Liver (tissue), 9 donors: ENCODE data around the gene RPTOR. TPM values are rescaled to one million over a fixed set of nuclear protein-coding genes. Genes with fewer than 3 reads are reported as not detected.

ENCODE experiments used
- DNase-seq: peaks from one replicate; pipeline ENCODE4 v3.0.0-alpha.2; 2017; ENCODE audit warnings: low spot score
- H3K27ac ChIP-seq, 2 donors: one replicate each; pipeline ENCODE4 v1.7.0; 2013; ENCODE audit warnings: inconsistent platforms in 2 of 2, low read length in 2 of 2, control low read depth in 1 of 2, low read depth in 1 of 2, mild to moderate bottlenecking in 1 of 2
- H3K27me3 ChIP-seq, 4 donors: one replicate each; pipeline versions ENCODE4 v1.6.1 to v1.7.0; 2013; ENCODE audit warnings: low read length in 3 of 4, inconsistent platforms in 1 of 4, mild to moderate bottlenecking in 1 of 4, moderate library complexity in 1 of 4; ENCODE audit not compliant: control insufficient read depth in 4 of 4, insufficient read depth in 4 of 4
- H3K36me3 ChIP-seq, 4 donors: one replicate each; pipeline versions ENCODE4 v1.6.1 to v1.7.0; 2013; ENCODE audit warnings: low read length in 3 of 4, mild to moderate bottlenecking in 3 of 4, low read depth in 1 of 4, moderate library complexity in 1 of 4; ENCODE audit not compliant: control insufficient read depth in 4 of 4, insufficient read depth in 3 of 4
- H3K4me1 ChIP-seq, 4 donors: one replicate each; pipeline versions ENCODE4 v1.6.1 to v1.7.0; 2013; ENCODE audit warnings: low read length in 3 of 4, mild to moderate bottlenecking in 3 of 4, moderate library complexity in 1 of 4; ENCODE audit not compliant: control insufficient read depth in 4 of 4, insufficient read depth in 4 of 4
- H3K4me3 ChIP-seq, 3 donors: one replicate each; pipeline versions ENCODE4 v1.6.1 to v1.7.0; 2013; ENCODE audit warnings: low read length in 3 of 3, control low read depth in 1 of 3, low read depth in 1 of 3, mild to moderate bottlenecking in 1 of 3
- H3K9ac ChIP-seq, 2 donors: one replicate each; pipeline ENCODE4 v1.7.0; 2013; ENCODE audit warnings: low read length in 2 of 2, mild to moderate bottlenecking in 2 of 2, moderate library complexity in 2 of 2, control low read depth in 1 of 2, low read depth in 1 of 2
- H3K9me3 ChIP-seq, 4 donors: one replicate each; pipeline versions ENCODE4 v1.6.1 to v1.7.0; 2013; ENCODE audit warnings: low read length in 3 of 4; ENCODE audit not compliant: control insufficient read depth in 4 of 4
- ATF3 ChIP-seq: IDR thresholded peaks from 2 replicates; pipeline ENCODE4 v1.6.1; 2016; ENCODE audit warnings: antibody characterized with exemption
- CTCF ChIP-seq: fragments of 150-350 bp; IDR thresholded peaks from 2 replicates; pipeline ENCODE4 v1.5.1; 2017; ENCODE audit warnings: improper control_type of control experiment, low read depth, low read length; ENCODE audit not compliant: missing input control
- EGR1 ChIP-seq, 2 donors: IDR thresholded peaks; 2 replicates each; pipeline ENCODE4 v1.6.1; 2016 to 2018; ENCODE audit warnings: antibody characterized with exemption in 2 of 2, low read depth in 2 of 2
- FOXA1 ChIP-seq: IDR thresholded peaks from 2 replicates; pipeline ENCODE4 v1.6.1; 2016; ENCODE audit warnings: antibody characterized with exemption
- FOXA2 ChIP-seq: IDR thresholded peaks from 2 replicates; pipeline ENCODE4 v1.6.1; 2016; ENCODE audit warnings: antibody characterized with exemption
- GABPA ChIP-seq, 2 donors: IDR thresholded peaks in 1 of 2; conservative IDR thresholded peaks in 1 of 2; 2 replicates each; pipeline ENCODE4 v1.6.1; 2016; ENCODE audit warnings: antibody characterized with exemption in 2 of 2, mild to moderate bottlenecking in 1 of 2, moderate library complexity in 1 of 2
- HNF4A ChIP-seq, 2 donors: conservative IDR thresholded peaks; 2 replicates each; pipeline ENCODE4 v1.6.1; 2016; ENCODE audit warnings: antibody characterized with exemption in 2 of 2, mild to moderate bottlenecking in 2 of 2
- NR2F2 ChIP-seq: IDR thresholded peaks from 2 replicates; pipeline ENCODE4 v1.6.1; 2016; ENCODE audit warnings: antibody characterized with exemption
- RAD21 ChIP-seq, 2 donors: IDR thresholded peaks; 2 replicates each; pipeline ENCODE4 v1.6.1; 2016; ENCODE audit warnings: antibody characterized with exemption in 2 of 2, mild to moderate bottlenecking in 2 of 2
- REST ChIP-seq: IDR thresholded peaks from 2 replicates; pipeline ENCODE4 v1.6.1; 2016; ENCODE audit warnings: antibody characterized with exemption, mild to moderate bottlenecking
- RXRA ChIP-seq, 2 donors: IDR thresholded peaks; 2 replicates each; pipeline ENCODE4 v1.6.1; 2017 to 2018; ENCODE audit warnings: antibody characterized with exemption in 2 of 2, mild to moderate bottlenecking in 1 of 2
- SP1 ChIP-seq: IDR thresholded peaks from 2 replicates; pipeline ENCODE4 v1.6.1; 2018; ENCODE audit warnings: antibody characterized with exemption, mild to moderate bottlenecking
- TAF1 ChIP-seq: conservative IDR thresholded peaks from 2 replicates; pipeline ENCODE4 v1.6.1; 2016; ENCODE audit warnings: antibody characterized with exemption, mild to moderate bottlenecking
- ZBTB33 ChIP-seq: IDR thresholded peaks from 2 replicates; pipeline ENCODE4 v1.6.1; 2016; ENCODE audit warnings: antibody characterized with exemption
- WGBS: extraction: QIAGEN DNeasy Blood & Tissue Kit; methylation state at CpG from one replicate; pipeline ENCODE4 v1.1.7; 2013; 5-methylcytosine and 5-hydroxymethylcytosine counted together
- polyA plus RNA-seq, 2 donors: library from polyadenylated mRNA; stranded (reverse) in 1 of 2; unstranded in 1 of 2; fragments of 200-250 nt in 1 of 2; fragments of >200 nt in 1 of 2; fragmentation: Nextera tagmentation in 1 of 2; extraction: Ambion mirVana in 1 of 2; gene quantifications; one replicate each; pipeline versions ENCODE4 v1.2.1 to v1.2.3, GENCODE V29; 2013 to 2015
- total RNA-seq, 2 donors: library from RNA; depleted of rRNA; stranded (reverse); fragments of >200 nt; gene quantifications; one replicate each; pipeline ENCODE4 v1.2.3, GENCODE V29; 2014
- donor health status: healthy.
- donor health status: healthy.
- donor health status: healthy.
- donor health status: healthy.
- donor health status: healthy.

The RPTOR gene
- total and polyA plus RNA-seq, 4 donors = 4.8 to 25.4 (median 11.6) TPM

- TF ChIP-seq HNF4A (conservative IDR thresholded peaks at IDR 0.05) (peak in 1 of 2 donors; percentile 24), NR2F2 (no peak)
- 81% methylated on average over 21 of the region's 21 CpGs for WGBS
- Histone ChIP-seq H3K27ac (no peak overlapping the region), H3K36me3 (peaks cover 0 to 22% (median 8%) of the 10 kb centered on the region in 4 donors), H3K4me1 (peaks cover 0 to 6% (median 0%) of the 10 kb centered on the region in 4 donors), H3K4me3 (no peak overlapping the region), H3K9me3 (no peaks in the 10 kb centered on the region), H3K27me3 (no peaks in the 10 kb centered on the region), H3K9ac (no peak overlapping the region)
- no peak for DNase-seq
Measured at GRCh38 chr17:80913928-80914821, 369.5 kb downstream of the RPTOR start.

- no peak for DNase-seq
Measured at GRCh38 chr17:80916246-80916645, 371.6 kb downstream of the RPTOR start.

GRCh38 chr17:80917716-80918560 is 373.3 kb downstream of the RPTOR start:
- peaks cover 0 to 6% (median 0%) of the 10 kb centered on the region in 4 donors for H3K4me1 ChIP-seq
- H3K27me3 ChIP-seq = no peaks in the 10 kb centered on the region
- DNase-seq = no peak
- H3K27ac ChIP-seq = no peak overlapping the region
- no peaks in the 10 kb centered on the region for H3K9me3 ChIP-seq
- no peak overlapping the region for H3K4me3 ChIP-seq
- H3K36me3 ChIP-seq = peaks cover 0 to 8% (median 6%) of the 10 kb centered on the region in 4 donors
- no peak overlapping the region for H3K9ac ChIP-seq
- 90% methylated on average over 33 of the region's 33 CpGs for WGBS
- TF ChIP-seq ATF3 = no peak
- no peak for TF ChIP-seq FOXA1
- TF ChIP-seq FOXA2 = no peak
- no peak for TF ChIP-seq CTCF
- no peak for TF ChIP-seq GABPA (IDR thresholded peaks at IDR 0.05 in 1 of 2, conservative IDR thresholded peaks at IDR 0.05 in 1 of 2)
- no peak for TF ChIP-seq RAD21 (IDR thresholded peaks at IDR 0.05)
- TF ChIP-seq RXRA (IDR thresholded peaks at IDR 0.05) = no peak
- no peak for TF ChIP-seq EGR1 (IDR thresholded peaks at IDR 0.05; ENCODE audit: low read depth in 2 of 2)
- TF ChIP-seq ZBTB33 = no peak

More at GRCh38 chr17:80916246-80916645, 371.6 kb downstream of the RPTOR start:
- Histone ChIP-seq H3K9ac (no peak overlapping the region), H3K4me3 (no peak overlapping the region), H3K9me3 (no peaks in the 10 kb centered on the region), H3K27me3 (no peaks in the 10 kb centered on the region), H3K27ac (no peak overlapping the region), H3K4me1 (peaks cover 0 to 6% (median 0%) of the 10 kb centered on the region in 4 donors), H3K36me3 (peaks cover 0 to 13% (median 6%) of the 10 kb centered on the region in 4 donors)
- TF ChIP-seq SP1 (no peak), REST (no peak), TAF1 (no peak)
- 97% methylated on average over 8 of the region's 8 CpGs for WGBS
